ENCODE measurements around the gene DYNLL1. TPM values are rescaled to one million over a fixed set of nuclear protein-coding genes. Genes with fewer than 3 reads are reported as not detected.
A peak's percentile ranks its signal among the peaks of the same experiment; 100 is the strongest.
"Not testable (repeated sequence)": the region's sequence is repeated elsewhere in the genome, so short reads cannot be mapped to it uniquely, and the experiment has no call there.

The DYNLL1 gene
- polyA plus RNA-seq (ENCODE audit: insufficient read length in 4 of 4): 100 to 1,000 TPM; 460 to 545 (median 496) TPM

GRCh38 chr12:120495731-120496412 lies at the start of gene DYNLL1:
Gene DYNLL1 (plus strand): TSS chr12:120496113. CDS start chr12:120496422, 309 bp downstream.
- peak; percentile 94 to 96 (median 96) for DNase-seq (ENCODE audit: low read depth in 4 of 4, low spot score in 2 of 4)

- not testable (repeated sequence) for DNase-seq (ENCODE audit: low read depth in 4 of 4, low spot score in 2 of 4)
Measured at GRCh38 chr12:120446844-120447178, 49.1 kb upstream of the DYNLL1 start.

GRCh38 chr12:120447992-120448391 lies 47.9 kb upstream of the DYNLL1 start:
- no peak for DNase-seq (ENCODE audit: low read depth in 4 of 4, low spot score in 2 of 4)

- DNase-seq (ENCODE audit: low read depth in 4 of 4, low spot score in 2 of 4): not testable (repeated sequence)
Measured at GRCh38 chr12:120452524-120452923, 43.4 kb upstream of the DYNLL1 start.

GRCh38 chr12:120453060-120453750 lies 42.7 kb upstream of the DYNLL1 start:
- no peak for DNase-seq (ENCODE audit: low read depth in 4 of 4, low spot score in 2 of 4)

- DNase-seq (ENCODE audit: low read depth in 4 of 4, low spot score in 2 of 4): no peak
Measured at GRCh38 chr12:120453977-120454376, 41.9 kb upstream of the DYNLL1 start.

GRCh38 chr12:120455302-120455701 lies 40.6 kb upstream of the DYNLL1 start:
- no peak for DNase-seq (ENCODE audit: low read depth in 4 of 4, low spot score in 2 of 4)

GRCh38 chr12:120457133-120457532 lies 38.8 kb upstream of the DYNLL1 start:
- no peak for DNase-seq (ENCODE audit: low read depth in 4 of 4, low spot score in 2 of 4)

GRCh38 chr12:120460157-120460556 lies 35.8 kb upstream of the DYNLL1 start:
- no peak for DNase-seq (ENCODE audit: low read depth in 4 of 4, low spot score in 2 of 4)

GRCh38 chr12:120462099-120462640 lies 33.7 kb upstream of the DYNLL1 start:
- no peak for DNase-seq (ENCODE audit: low read depth in 4 of 4, low spot score in 2 of 4)

GRCh38 chr12:120463712-120464111 lies 32.2 kb upstream of the DYNLL1 start:
- no peak for DNase-seq (ENCODE audit: low read depth in 4 of 4, low spot score in 2 of 4)

GRCh38 chr12:120465756-120466155 lies 30.2 kb upstream of the DYNLL1 start:
- no peak for DNase-seq (ENCODE audit: low read depth in 4 of 4, low spot score in 2 of 4)

- no peak for DNase-seq (ENCODE audit: low read depth in 4 of 4, low spot score in 2 of 4)
Measured at GRCh38 chr12:120466560-120467315, 29.2 kb upstream of the DYNLL1 start.

- no peak for DNase-seq (ENCODE audit: low read depth in 4 of 4, low spot score in 2 of 4)
Measured at GRCh38 chr12:120467439-120467838, 28.5 kb upstream of the DYNLL1 start.

GRCh38 chr12:120468325-120468820 lies 27.5 kb upstream of the DYNLL1 start:
- peak in 1 of 4 donors; percentile 35 for DNase-seq (ENCODE audit: low read depth in 4 of 4, low spot score in 2 of 4)

- peak in 1 of 4 donors; percentile 29 for DNase-seq (ENCODE audit: low read depth in 4 of 4, low spot score in 2 of 4)
Measured at GRCh38 chr12:120468821-120469449, 27.0 kb upstream of the DYNLL1 start.

GRCh38 chr12:120469450-120470149 lies 26.3 kb upstream of the DYNLL1 start, which contains the start of gene SRSF9:
Gene SRSF9 (minus strand): TSS chr12:120469748. CDS start chr12:120469609, 139 bp downstream.
- peak in 3 of 4 donors; percentile 86 to 94 (median 94) for DNase-seq (ENCODE audit: low read depth in 4 of 4, low spot score in 2 of 4)

GRCh38 chr12:120470150-120470784 lies 25.6 kb upstream of the DYNLL1 start:
- DNase-seq (ENCODE audit: low read depth in 4 of 4, low spot score in 2 of 4): no peak

GRCh38 chr12:120472521-120472920 lies 23.4 kb upstream of the DYNLL1 start:
- no peak for DNase-seq (ENCODE audit: low read depth in 4 of 4, low spot score in 2 of 4)

Measured in left renal cortex interstitium (tissue), 4 donors.